SK-N-SH (cell line): ENCODE data around the gene SHISAL2B. TPM values are rescaled to one million over a fixed set of nuclear protein-coding genes. Genes with fewer than 3 reads are reported as not detected.
A peak's percentile ranks its signal among the peaks of the same experiment; 100 is the strongest.

Experiments used
- CTCF ChIA-PET: fragments of 300-600, 350-600 bp; formaldehyde crosslinking; extraction: SDS; loops from one replicate; lab custom pipeline; 2021; lab: Yijun Ruan, JAX
- POLR2A ChIA-PET: fragments of 350-600 bp; sonication (Branson Sonifier 250); formaldehyde crosslinking; extraction: SDS; loops from one replicate; lab custom pipeline; 2020; ENCODE audit warnings: antibody characterized with exemption, inconsistent platforms; lab: Yijun Ruan, JAX
- DNase-seq: peaks from one replicate; pipeline ENCODE4 v3.0.0; 2012
- H2AFZ ChIP-seq: fragments of 200-600 bp; sonication (generic); 2 replicates; pipeline ENCODE4 v1.8.1; 2016; ENCODE audit warnings: antibody characterized with exemption, mild to moderate bottlenecking, low read depth
- H3F3A ChIP-seq: fragments of 200-600 bp; sonication (generic); replicated peaks from 2 replicates; pipeline ENCODE3; 2016; ENCODE audit warnings: antibody characterized with exemption, mild to moderate bottlenecking; ENCODE audit not compliant: insufficient read depth
- H3K27ac ChIP-seq, 2 experiments: fragments of 200-500 bp in 1 of 2; fragments of 200-600 bp in 1 of 2; sonication (Bioruptor generic) in 1 of 2; sonication (generic), shearing (Covaris generic) in 1 of 2; 2 replicates each; pipeline versions ENCODE4 v1.5.1 to v1.6.1; 2014 to 2016; ENCODE audit warnings: low read depth in 2 of 2, inconsistent platforms in 1 of 2, low read length in 1 of 2, mild to moderate bottlenecking in 1 of 2, mixed read lengths in 1 of 2
- H3K27me3 ChIP-seq: fragments of 200-600 bp; sonication (generic), shearing (Covaris generic); 2 replicates; pipeline ENCODE4 v1.6.1; 2016; ENCODE audit warnings: mixed run types; ENCODE audit not compliant: insufficient read depth
- H3K36me3 ChIP-seq, 2 experiments: fragments of 200-500 bp in 1 of 2; fragments of 200-600 bp in 1 of 2; sonication (Bioruptor generic) in 1 of 2; sonication (generic) in 1 of 2; replicated peaks in 1 of 2; 2 replicates each; pipeline versions ENCODE3 to v1.5.1; 2014 to 2016; ENCODE audit warnings: low read length in 1 of 2, mild to moderate bottlenecking in 1 of 2; ENCODE audit not compliant: insufficient read depth in 2 of 2, control insufficient read depth in 1 of 2
- H3K4me1 ChIP-seq, 2 experiments: fragments of 200-500 bp in 1 of 2; fragments of 200-600 bp in 1 of 2; sonication (Bioruptor generic) in 1 of 2; sonication (generic), shearing (Covaris generic) in 1 of 2; 2 replicates each; pipeline versions ENCODE4 v1.5.1 to v1.6.1; 2014 to 2016; ENCODE audit warnings: low read depth in 1 of 2, low read length in 1 of 2, mixed run types in 1 of 2; ENCODE audit not compliant: insufficient read depth in 2 of 2, control insufficient read depth in 1 of 2
- H3K4me2 ChIP-seq: fragments of 200-600 bp; sonication (generic), shearing (Covaris generic); 2 replicates; pipeline ENCODE4 v1.6.1; 2017; ENCODE audit warnings: mixed run types
- H3K4me3 ChIP-seq, 2 experiments: fragments of 200-500 bp in 1 of 2; fragments of 200-600 bp in 1 of 2; sonication (Bioruptor generic) in 1 of 2; sonication (generic), shearing (Covaris generic) in 1 of 2; 2 replicates each; pipeline versions ENCODE4 v1.5.1 to v1.8.1; 2014 to 2016; ENCODE audit warnings: low read depth in 2 of 2, inconsistent platforms in 1 of 2, low read length in 1 of 2, mild to moderate bottlenecking in 1 of 2, mixed read lengths in 1 of 2, moderate library complexity in 1 of 2
- H3K79me2 ChIP-seq: fragments of 200-600 bp; sonication (generic); 2 replicates; pipeline ENCODE4 v1.8.1; 2017; ENCODE audit warnings: mild to moderate bottlenecking; ENCODE audit not compliant: insufficient read depth
- H3K9ac ChIP-seq: fragments of 200-600 bp; sonication (generic); 2 replicates; pipeline ENCODE4 v1.6.1; 2017; ENCODE audit warnings: mixed run types
- H3K9me2 ChIP-seq: fragments of 200-600 bp; sonication (generic); 2 replicates; pipeline ENCODE4 v1.6.1; 2017; ENCODE audit warnings: mixed run types
- H3K9me3 ChIP-seq: fragments of 200-600 bp; sonication (generic); 2 replicates; pipeline ENCODE4 v1.6.1; 2017; ENCODE audit warnings: mixed run types, mild to moderate bottlenecking, moderate library complexity
- H4K20me1 ChIP-seq: fragments of 200-600 bp; sonication (generic); 2 replicates; pipeline ENCODE4 v1.6.1; 2017; ENCODE audit warnings: mild to moderate bottlenecking, mixed run types; ENCODE audit not compliant: insufficient read depth
- CHD2 ChIP-seq: fragments of 150-350 bp; IDR thresholded peaks from 2 replicates; pipeline ENCODE4 v1.6.1; 2018; ENCODE audit warnings: low read length; ENCODE audit not compliant: partially characterized antibody
- EZH2phosphoT487 ChIP-seq: fragments of 200-600 bp; sonication (generic); IDR thresholded peaks from 2 replicates; pipeline ENCODE4 v1.6.1; 2017; ENCODE audit warnings: low read depth, mixed run types, mild to moderate bottlenecking, antibody characterized with exemption, moderate library complexity, borderline replicate concordance
- FOSL2 ChIP-seq: IDR thresholded peaks from 2 replicates; pipeline ENCODE4 v1.4.0; 2012; ENCODE audit warnings: low read depth, mild to moderate bottlenecking, moderate library complexity, borderline replicate concordance
- FOXJ3 ChIP-seq: sonication (generic); formaldehyde crosslinking; IDR thresholded peaks from 2 replicates; pipeline ENCODE4 v1.5.1; 2020; ENCODE audit warnings: mild to moderate bottlenecking, missing genetic modification reagents
- FOXM1 ChIP-seq: IDR thresholded peaks from 2 replicates; pipeline ENCODE4 v1.4.0; 2012; ENCODE audit warnings: low read depth, mild to moderate bottlenecking
- GABPA ChIP-seq: IDR thresholded peaks from 2 replicates; pipeline ENCODE4 v1.4.0; 2012; ENCODE audit warnings: low read depth, mild to moderate bottlenecking
- JUND ChIP-seq: IDR thresholded peaks from 2 replicates; pipeline ENCODE4 v1.4.0; 2012
- NRF1 ChIP-seq: IDR thresholded peaks from 2 replicates; pipeline ENCODE4 v1.6.1; 2012; ENCODE audit warnings: low read depth, mild to moderate bottlenecking, low read length
- POLR2AphosphoS5 ChIP-seq: IDR thresholded peaks from 2 replicates; pipeline ENCODE4 v1.6.1; 2012; ENCODE audit warnings: low read depth, low read length
- RCOR1 ChIP-seq: fragments of 150-350 bp; IDR thresholded peaks from 2 replicates; pipeline ENCODE4 v1.6.1; 2017; ENCODE audit warnings: antibody characterized with exemption, low read length
- REST ChIP-seq: IDR thresholded peaks from 2 replicates; pipeline ENCODE4 v1.6.1; 2012; ENCODE audit warnings: mild to moderate bottlenecking, low read depth, low read length, moderate library complexity
- RFX5 ChIP-seq: IDR thresholded peaks from 2 replicates; pipeline ENCODE4 v1.6.1; 2012; ENCODE audit warnings: mild to moderate bottlenecking, improper control_type of control experiment, low read length
- RXRA ChIP-seq: IDR thresholded peaks from 2 replicates; pipeline ENCODE4 v1.4.0; 2012; ENCODE audit warnings: low read depth, mild to moderate bottlenecking, borderline replicate concordance
- SIN3A ChIP-seq: IDR thresholded peaks from 2 replicates; pipeline ENCODE4 v1.6.1; 2012; ENCODE audit warnings: low read depth, mild to moderate bottlenecking, low read length, moderate library complexity, borderline replicate concordance
- SMC3 ChIP-seq: IDR thresholded peaks from 2 replicates; pipeline ENCODE4 v1.6.1; 2012; ENCODE audit warnings: low read depth, low read length, improper control_type of control experiment
- TAF1 ChIP-seq: IDR thresholded peaks from 2 replicates; pipeline ENCODE4 v1.6.1; 2012; ENCODE audit warnings: low read depth, mild to moderate bottlenecking, low read length, moderate library complexity, borderline replicate concordance
- WGBS: methylation state at CpG from one replicate; pipeline ENCODE4 v1.1.6; 2017; ENCODE audit warnings: low lambda C conversion rate; 5-methylcytosine and 5-hydroxymethylcytosine counted together
- polyA plus RNA-seq, 3 experiments: library from polyadenylated mRNA; depleted of rRNA; stranded (reverse); fragments of >200 nt; gene quantifications; 2 replicates each; pipeline ENCODE4 v1.2.3, GENCODE V29; 2012
- TF ChIP-seq, protein P1 (sequence below): fragments of 150-350 bp; IDR thresholded peaks from 2 replicates; pipeline ENCODE4 v1.6.1; 2016; ENCODE audit warnings: mild to moderate bottlenecking, low read depth, low read length
- TF ChIP-seq, protein P2 (sequence below): IDR thresholded peaks from 2 replicates; pipeline ENCODE4 v1.4.0; 2012; ENCODE audit warnings: low read depth, borderline replicate concordance
- TF ChIP-seq, protein P3 (sequence below): fragments of 200-600 bp; sonication (generic); IDR thresholded peaks from 2 replicates; pipeline ENCODE4 v1.6.1; 2017; ENCODE audit warnings: antibody characterized with exemption, mild to moderate bottlenecking, moderate library complexity

The SHISAL2B gene
- polyA plus RNA-seq, 1 of the 3 experiments (the other 2 are of a cell fraction): not detected

DNA sequence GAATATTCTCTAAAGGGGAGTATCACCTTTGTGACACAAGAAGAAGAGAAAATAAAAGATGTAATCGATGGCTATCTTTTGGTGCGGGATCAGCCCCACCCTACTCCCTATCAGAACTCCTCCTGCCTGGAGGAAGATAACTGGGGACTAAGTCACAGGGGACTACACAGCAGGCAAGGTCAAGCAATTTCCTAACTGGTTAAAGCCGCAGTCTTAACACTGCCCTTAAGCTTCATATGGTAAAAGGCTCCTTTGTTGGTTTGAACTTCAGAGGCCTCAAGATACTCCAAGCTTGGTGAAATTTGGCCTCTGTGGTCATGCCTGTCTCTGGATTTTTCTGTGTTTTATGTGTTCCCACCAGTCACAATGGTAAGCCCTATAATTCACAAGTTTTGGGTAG lies 1.3 kb upstream of the SHISAL2B start:
- Histone ChIP-seq H3K4me1 (no peaks in the 10 kb centered on the region; a peak in 1 of 4 replicates), H3K9ac (no peak overlapping the region), H3K79me2 (no peaks in the 10 kb centered on the region), H3K27me3 (peaks cover 61% of the 10 kb centered on the region), H2AFZ (no peak overlapping the region), H3K36me3 (no peaks in the 10 kb centered on the region), H3K9me3 (no peaks in the 10 kb centered on the region), H3K4me2 (no peak overlapping the region), H3K27ac (no peak overlapping the region), H4K20me1 (no peaks in the 10 kb centered on the region), H3F3A (no peaks in the 10 kb centered on the region), H3K4me3 (no peak overlapping the region), H3K9me2 (no peaks in the 10 kb centered on the region)
- 35% methylated on average over 3 of the region's 3 CpGs for WGBS
- no peak for TF ChIP-seq JUND
- no peak for TF ChIP-seq CHD2
- no peak for TF ChIP-seq RXRA
- no peak for TF ChIP-seq TAF1
- no peak for TF ChIP-seq FOXJ3 (CRISPR knock-in tag)
- no peak for TF ChIP-seq POLR2AphosphoS5
- TF ChIP-seq, protein P1, sequence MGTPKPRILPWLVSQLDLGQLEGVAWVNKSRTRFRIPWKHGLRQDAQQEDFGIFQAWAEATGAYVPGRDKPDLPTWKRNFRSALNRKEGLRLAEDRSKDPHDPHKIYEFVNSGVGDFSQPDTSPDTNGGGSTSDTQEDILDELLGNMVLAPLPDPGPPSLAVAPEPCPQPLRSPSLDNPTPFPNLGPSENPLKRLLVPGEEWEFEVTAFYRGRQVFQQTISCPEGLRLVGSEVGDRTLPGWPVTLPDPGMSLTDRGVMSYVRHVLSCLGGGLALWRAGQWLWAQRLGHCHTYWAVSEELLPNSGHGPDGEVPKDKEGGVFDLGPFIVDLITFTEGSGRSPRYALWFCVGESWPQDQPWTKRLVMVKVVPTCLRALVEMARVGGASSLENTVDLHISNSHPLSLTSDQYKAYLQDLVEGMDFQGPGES: no peak
- no peak for TF ChIP-seq GABPA
- TF ChIP-seq NRF1: no peak
- no peak for TF ChIP-seq RCOR1
- no peak for TF ChIP-seq REST
- TF ChIP-seq FOSL2: no peak
- no peak for DNase-seq
- ChIA-PET CTCF (no interaction called here), POLR2A (no interaction called here)

- Histone ChIP-seq H3K4me2 (peak overlapping the region; percentile 77; the same call in 1 of the 2 replicates), H3K27ac (no peak overlapping the region), H4K20me1 (no peaks in the 10 kb centered on the region), H3K4me1 (no peaks in the 10 kb centered on the region; a peak in 1 of 4 replicates), H3K36me3 (no peaks in the 10 kb centered on the region), H3K9me2 (no peaks in the 10 kb centered on the region), H3K27me3 (peaks cover 60% of the 10 kb centered on the region), H3K79me2 (no peaks in the 10 kb centered on the region), H3K9me3 (0 out of 2 replicates have a peak, but pooled peaks cover 4% of the 10 kb centered on the region), H3F3A (no peaks in the 10 kb centered on the region), H3K4me3 (peak overlapping the region; percentile 27 to 44; a peak in 2 of 4 replicates), H2AFZ (peak overlapping the region; percentile 46; the same call in 1 of the 2 replicates), H3K9ac (no peak overlapping the region)
- CTCF ChIA-PET: interaction anchor here (1.7 kb wide), 1 partner anchor 78 kb away, joined by 4 read pairs; no protein-coding TSS in a partner anchor
- 5% methylated on average over 9 of the region's 9 CpGs for WGBS
- POLR2A ChIA-PET: no interaction called here
- DNase-seq: no peak
- TF ChIP-seq, protein P2, sequence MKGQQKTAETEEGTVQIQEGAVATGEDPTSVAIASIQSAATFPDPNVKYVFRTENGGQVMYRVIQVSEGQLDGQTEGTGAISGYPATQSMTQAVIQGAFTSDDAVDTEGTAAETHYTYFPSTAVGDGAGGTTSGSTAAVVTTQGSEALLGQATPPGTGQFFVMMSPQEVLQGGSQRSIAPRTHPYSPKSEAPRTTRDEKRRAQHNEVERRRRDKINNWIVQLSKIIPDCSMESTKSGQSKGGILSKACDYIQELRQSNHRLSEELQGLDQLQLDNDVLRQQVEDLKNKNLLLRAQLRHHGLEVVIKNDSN: no peak
- TF ChIP-seq, protein P3, sequence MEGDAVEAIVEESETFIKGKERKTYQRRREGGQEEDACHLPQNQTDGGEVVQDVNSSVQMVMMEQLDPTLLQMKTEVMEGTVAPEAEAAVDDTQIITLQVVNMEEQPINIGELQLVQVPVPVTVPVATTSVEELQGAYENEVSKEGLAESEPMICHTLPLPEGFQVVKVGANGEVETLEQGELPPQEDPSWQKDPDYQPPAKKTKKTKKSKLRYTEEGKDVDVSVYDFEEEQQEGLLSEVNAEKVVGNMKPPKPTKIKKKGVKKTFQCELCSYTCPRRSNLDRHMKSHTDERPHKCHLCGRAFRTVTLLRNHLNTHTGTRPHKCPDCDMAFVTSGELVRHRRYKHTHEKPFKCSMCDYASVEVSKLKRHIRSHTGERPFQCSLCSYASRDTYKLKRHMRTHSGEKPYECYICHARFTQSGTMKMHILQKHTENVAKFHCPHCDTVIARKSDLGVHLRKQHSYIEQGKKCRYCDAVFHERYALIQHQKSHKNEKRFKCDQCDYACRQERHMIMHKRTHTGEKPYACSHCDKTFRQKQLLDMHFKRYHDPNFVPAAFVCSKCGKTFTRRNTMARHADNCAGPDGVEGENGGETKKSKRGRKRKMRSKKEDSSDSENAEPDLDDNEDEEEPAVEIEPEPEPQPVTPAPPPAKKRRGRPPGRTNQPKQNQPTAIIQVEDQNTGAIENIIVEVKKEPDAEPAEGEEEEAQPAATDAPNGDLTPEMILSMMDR: no peak
- no peak for TF ChIP-seq SMC3
- no peak for TF ChIP-seq FOXM1
- no peak for TF ChIP-seq CHD2
- no peak for TF ChIP-seq EZH2phosphoT487
- TF ChIP-seq TAF1: no peak
- no peak for TF ChIP-seq RFX5
- no peak for TF ChIP-seq JUND
- TF ChIP-seq SIN3A: no peak
- TF ChIP-seq FOSL2: no peak
- TF ChIP-seq RCOR1: no peak
These were observed 243 bp upstream of the SHISAL2B start for GRCh38 chr5:64690104-64690416.
